ENCODE data around the gene VMAC.

DNA sequence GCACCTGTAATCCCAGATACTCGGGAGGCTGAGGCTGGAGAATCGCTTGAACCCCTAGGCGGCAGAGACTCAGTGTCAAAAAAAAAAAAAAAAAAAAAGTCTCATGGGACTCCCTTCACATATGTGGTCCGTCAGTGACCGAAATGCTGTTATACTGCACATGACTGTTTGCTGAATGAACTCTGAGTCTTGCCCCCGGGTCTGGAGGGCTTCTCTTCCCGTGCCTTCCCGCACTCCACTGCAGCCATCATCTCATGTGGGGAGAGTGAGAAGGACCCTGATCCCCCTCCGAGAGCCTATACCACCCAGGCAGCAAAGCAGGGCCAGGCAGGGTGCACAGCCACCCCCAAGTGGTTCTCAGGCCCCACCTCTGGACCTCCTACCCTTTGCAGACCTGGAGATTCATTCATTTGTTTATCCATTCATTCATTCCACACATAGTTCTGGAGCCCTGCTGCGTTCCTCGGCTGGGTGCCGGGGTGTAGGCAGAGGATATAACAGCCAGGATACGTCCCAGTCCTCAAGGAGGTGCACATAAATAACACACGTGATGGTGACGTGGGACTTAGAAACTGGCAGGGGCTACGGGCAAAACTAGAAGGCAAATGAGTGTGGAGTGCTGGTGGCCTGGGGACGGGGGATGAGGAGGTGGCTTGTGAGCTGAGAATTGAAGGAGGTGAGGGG lies 15.2 kb upstream of the VMAC start:
- TF ChIP-seq, protein P1, sequence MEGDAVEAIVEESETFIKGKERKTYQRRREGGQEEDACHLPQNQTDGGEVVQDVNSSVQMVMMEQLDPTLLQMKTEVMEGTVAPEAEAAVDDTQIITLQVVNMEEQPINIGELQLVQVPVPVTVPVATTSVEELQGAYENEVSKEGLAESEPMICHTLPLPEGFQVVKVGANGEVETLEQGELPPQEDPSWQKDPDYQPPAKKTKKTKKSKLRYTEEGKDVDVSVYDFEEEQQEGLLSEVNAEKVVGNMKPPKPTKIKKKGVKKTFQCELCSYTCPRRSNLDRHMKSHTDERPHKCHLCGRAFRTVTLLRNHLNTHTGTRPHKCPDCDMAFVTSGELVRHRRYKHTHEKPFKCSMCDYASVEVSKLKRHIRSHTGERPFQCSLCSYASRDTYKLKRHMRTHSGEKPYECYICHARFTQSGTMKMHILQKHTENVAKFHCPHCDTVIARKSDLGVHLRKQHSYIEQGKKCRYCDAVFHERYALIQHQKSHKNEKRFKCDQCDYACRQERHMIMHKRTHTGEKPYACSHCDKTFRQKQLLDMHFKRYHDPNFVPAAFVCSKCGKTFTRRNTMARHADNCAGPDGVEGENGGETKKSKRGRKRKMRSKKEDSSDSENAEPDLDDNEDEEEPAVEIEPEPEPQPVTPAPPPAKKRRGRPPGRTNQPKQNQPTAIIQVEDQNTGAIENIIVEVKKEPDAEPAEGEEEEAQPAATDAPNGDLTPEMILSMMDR (IDR thresholded peaks at IDR 0.05) = no peak
- no peak for TF ChIP-seq POLR2A (IDR thresholded peaks at IDR 0.05)

All from lower leg skin (tissue), 3 donors.